Peyer's patch (tissue), 4 donors: ENCODE results near the gene STK31.

Source experiments
- POLR2A ChIP-seq, 2 donors: fragments of 450-650 bp; IDR thresholded peaks; one replicate each; pipeline ENCODE4 v1.5.1; 2017; ENCODE audit warnings: antibody characterized with exemption in 2 of 2, mild to moderate bottlenecking in 2 of 2, moderate library complexity in 2 of 2
- TF ChIP-seq, protein P1 (sequence below), 6 experiments: fragments of 450-650 bp in 4 of 6; fragments of 200-600 bp in 2 of 6; sonication (generic) in 1 of 6; IDR thresholded peaks; one replicate each; pipeline ENCODE4 v1.5.1; 2017 to 2019; ENCODE audit warnings: antibody characterized with exemption in 6 of 6, mild to moderate bottlenecking in 3 of 6, moderate library complexity in 1 of 6

DNA sequence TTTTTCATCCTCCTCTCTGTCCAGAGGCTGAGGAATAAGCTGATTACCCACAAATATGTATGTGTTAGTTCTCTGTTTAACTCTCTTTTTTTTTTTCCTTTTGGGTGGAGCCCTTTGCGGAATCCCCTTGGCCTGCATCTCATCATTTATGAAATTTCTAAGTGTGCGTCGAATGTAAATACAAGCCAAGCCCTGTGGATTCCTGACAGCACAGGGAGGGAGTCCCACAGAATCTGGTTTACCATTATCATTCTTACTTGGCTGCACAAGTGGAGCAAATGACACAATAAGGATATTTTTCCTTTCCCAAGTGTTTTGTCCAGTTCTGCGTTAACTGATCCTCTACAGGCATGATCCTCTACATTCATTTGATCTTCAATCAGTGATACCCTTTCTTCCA lies 11.4 kb downstream of the STK31 start:
- TF ChIP-seq, protein P1, sequence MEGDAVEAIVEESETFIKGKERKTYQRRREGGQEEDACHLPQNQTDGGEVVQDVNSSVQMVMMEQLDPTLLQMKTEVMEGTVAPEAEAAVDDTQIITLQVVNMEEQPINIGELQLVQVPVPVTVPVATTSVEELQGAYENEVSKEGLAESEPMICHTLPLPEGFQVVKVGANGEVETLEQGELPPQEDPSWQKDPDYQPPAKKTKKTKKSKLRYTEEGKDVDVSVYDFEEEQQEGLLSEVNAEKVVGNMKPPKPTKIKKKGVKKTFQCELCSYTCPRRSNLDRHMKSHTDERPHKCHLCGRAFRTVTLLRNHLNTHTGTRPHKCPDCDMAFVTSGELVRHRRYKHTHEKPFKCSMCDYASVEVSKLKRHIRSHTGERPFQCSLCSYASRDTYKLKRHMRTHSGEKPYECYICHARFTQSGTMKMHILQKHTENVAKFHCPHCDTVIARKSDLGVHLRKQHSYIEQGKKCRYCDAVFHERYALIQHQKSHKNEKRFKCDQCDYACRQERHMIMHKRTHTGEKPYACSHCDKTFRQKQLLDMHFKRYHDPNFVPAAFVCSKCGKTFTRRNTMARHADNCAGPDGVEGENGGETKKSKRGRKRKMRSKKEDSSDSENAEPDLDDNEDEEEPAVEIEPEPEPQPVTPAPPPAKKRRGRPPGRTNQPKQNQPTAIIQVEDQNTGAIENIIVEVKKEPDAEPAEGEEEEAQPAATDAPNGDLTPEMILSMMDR (IDR thresholded peaks at IDR 0.05) = no peak
- no peak for TF ChIP-seq POLR2A (IDR thresholded peaks at IDR 0.05)
